PC-3 (cell line): ENCODE measurements around the gene GGNBP2. TPM values are rescaled to one million over a fixed set of nuclear protein-coding genes. Genes with fewer than 3 reads are reported as not detected.

Experiments
- ATAC-seq: fragments of 200-7000 bp; cut with Tn5 transposase; 2 replicates; pipeline ENCODE4 v1.9.1; 2020; ENCODE audit warnings: mild to moderate bottlenecking, moderate library complexity
- BruUV-seq: library from RNA; stranded (reverse); fragments of 400-500 nt; replicated peaks from 2 replicates; lab custom pipeline; 2021; lab: Mats Ljungman, UMichigan
- CTCF ChIA-PET: fragments of 300-600 bp; sonication (Branson Sonifier 250); formaldehyde crosslinking; loops from one replicate; lab custom pipeline; 2022; ENCODE audit warnings: antibody characterized with exemption; lab: Charles Lee
- POLR2A ChIA-PET: fragments of 300-600 bp; sonication (Branson Sonifier 250); formaldehyde crosslinking; loops from one replicate; lab custom pipeline; 2022; ENCODE audit warnings: antibody characterized with exemption; ENCODE audit not compliant: unreplicated experiment; lab: Charles Lee
- DNase-seq: peaks from one replicate; pipeline ENCODE4 v3.0.0-alpha.2; 2015
- H2AFZ ChIP-seq: fragments of 300-600 bp; sonication (generic); 2 replicates; pipeline ENCODE4 v1.6.0; 2016; ENCODE audit warnings: antibody characterized with exemption, low read length
- H3F3A ChIP-seq: fragments of 300-600 bp; sonication (generic); one replicate; pipeline ENCODE4 v1.6.0; 2017; ENCODE audit warnings: antibody characterized with exemption, low read length, control low read depth, mild to moderate bottlenecking; ENCODE audit not compliant: unreplicated experiment
- H3K27ac ChIP-seq: fragments of 300-600 bp; sonication (generic); 2 replicates; pipeline ENCODE4 v1.5.1; 2016; ENCODE audit warnings: mild to moderate bottlenecking, low read length
- H3K27me3 ChIP-seq: fragments of 300-600 bp; sonication (generic); 2 replicates; pipeline ENCODE4 v1.6.1; 2016; ENCODE audit warnings: low read length, mixed read lengths
- H3K36me3 ChIP-seq: fragments of 300-600 bp; sonication (generic); 2 replicates; pipeline ENCODE4 v1.6.1; 2016; ENCODE audit warnings: low read depth, mixed run types, low read length, mixed read lengths
- H3K4me1 ChIP-seq: fragments of 300-600 bp; sonication (generic); 2 replicates; pipeline ENCODE4 v1.5.1; 2016; ENCODE audit warnings: low read length; ENCODE audit not compliant: insufficient read depth
- H3K4me2 ChIP-seq: fragments of 300-600 bp; sonication (generic); 2 replicates; pipeline ENCODE4 v1.6.0; 2016; ENCODE audit warnings: low read length
- H3K4me3 ChIP-seq: fragments of 300-600 bp; sonication (generic); 2 replicates; pipeline ENCODE4 v1.5.1; 2016; ENCODE audit warnings: mild to moderate bottlenecking, low read length, mixed read lengths
- H3K79me2 ChIP-seq: fragments of 300-600 bp; sonication (generic); 2 replicates; pipeline ENCODE4 v1.6.1; 2017; ENCODE audit warnings: low read length, mixed read lengths
- H3K9ac ChIP-seq: fragments of 300-600 bp; sonication (generic); 2 replicates; pipeline ENCODE4 v1.6.0; 2016; ENCODE audit warnings: mild to moderate bottlenecking, low read length
- H3K9me2 ChIP-seq: fragments of 300-600 bp; sonication (generic); replicated peaks from 2 replicates; pipeline ENCODE4 v1.6.1; 2016; ENCODE audit warnings: mixed run types, low read length, mixed read lengths
- H3K9me3 ChIP-seq: fragments of 300-600 bp; sonication (generic); 2 replicates; pipeline ENCODE4 v1.6.1; 2016; ENCODE audit warnings: low read length, mixed read lengths
- H4K20me1 ChIP-seq: fragments of 300-600 bp; sonication (generic); 2 replicates; pipeline ENCODE4 v1.6.1; 2016; ENCODE audit warnings: low read length, mixed read lengths
- CTCF ChIP-seq: fragments of 300-600 bp; sonication (generic); conservative IDR thresholded peaks from 2 replicates; pipeline ENCODE4 v1.5.1; 2017; ENCODE audit warnings: antibody characterized with exemption, low read depth, mild to moderate bottlenecking, low read length
- EZH2 ChIP-seq: fragments of 300-600 bp; sonication (generic); IDR thresholded peaks from one replicate; pipeline ENCODE4 v1.6.1; 2017; ENCODE audit warnings: antibody characterized with exemption, mild to moderate bottlenecking, low read length; ENCODE audit not compliant: unreplicated experiment
- EZH2phosphoT487 ChIP-seq: fragments of 300-600 bp; sonication (generic); IDR thresholded peaks from 2 replicates; pipeline ENCODE4 v1.6.1; 2018; ENCODE audit warnings: mild to moderate bottlenecking, antibody characterized with exemption, low read length, borderline replicate concordance
- intact Hi-C: fragments of 100-400 bp; cut with micrococcal nuclease; formaldehyde crosslinking; loops from 2 replicates; pipeline ENCODE4 v1.9.0; 2023
- total RNA-seq: library from RNA; depleted of rRNA; stranded (reverse); fragments of >200 nt; gene quantifications from 2 replicates; pipeline ENCODE4 v1.2.3, GENCODE V29; 2014

The GGNBP2 gene
- total RNA-seq, 1 experiment from 2014 or later, result 33.0 TPM

DNA sequence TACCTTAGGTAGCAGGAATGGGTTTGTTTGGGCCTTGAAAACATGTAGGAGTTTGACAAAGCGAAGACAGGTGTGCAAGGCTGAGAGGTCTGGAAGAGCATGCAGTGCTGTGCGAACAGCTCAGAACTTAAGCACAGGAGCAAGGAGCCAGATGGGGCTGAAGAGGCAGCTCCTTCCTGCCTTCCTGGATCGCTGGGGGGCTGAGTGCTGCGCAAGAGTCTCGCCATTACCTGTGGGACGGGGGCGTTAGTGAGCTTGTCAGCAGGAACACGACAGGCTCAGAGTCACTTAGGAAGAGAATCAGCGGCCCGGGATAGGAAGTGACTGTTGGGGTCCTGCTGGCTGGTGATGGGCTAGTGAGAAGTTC lies 56.2 kb downstream of the GGNBP2 start:
- H3K4me3 ChIP-seq, result peak overlapping the region; percentile 80; the same call in 1 of the 2 replicates

DNA sequence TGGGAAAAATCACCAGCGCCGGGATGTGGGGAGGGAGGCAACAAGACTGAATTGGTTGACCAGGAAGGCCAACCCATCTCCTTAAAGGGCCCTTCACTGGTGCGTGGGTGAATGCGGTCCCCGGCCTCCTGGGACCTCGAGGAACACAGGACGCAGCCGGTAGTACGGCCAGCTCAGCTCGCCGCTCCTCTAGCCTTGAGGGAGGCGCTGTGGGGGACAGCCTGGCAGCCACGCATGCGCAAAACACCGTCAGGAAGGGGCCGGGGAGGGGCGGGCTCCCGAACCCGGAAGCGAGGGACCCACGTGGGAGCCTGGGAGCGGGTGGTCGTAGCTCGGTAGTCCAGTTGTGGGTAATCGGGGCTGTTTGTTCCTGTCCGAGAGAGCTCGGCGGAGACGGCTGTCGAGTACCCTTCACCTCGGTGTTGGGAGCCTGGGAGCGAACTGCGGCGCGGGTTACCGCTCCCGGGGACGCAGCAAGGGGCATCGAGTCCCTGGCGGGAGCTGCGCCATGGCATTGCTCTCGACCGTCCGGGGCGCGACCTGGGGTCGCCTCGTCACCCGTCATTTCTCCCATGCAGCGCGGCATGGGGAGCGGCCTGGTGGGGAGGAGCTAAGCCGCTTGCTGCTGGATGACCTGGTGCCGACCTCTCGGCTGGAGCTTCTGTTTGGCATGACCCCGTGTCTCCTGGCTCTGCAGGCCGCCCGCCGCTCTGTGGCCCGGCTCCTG lies 56.7 kb downstream of the GGNBP2 start, which contains the start of gene MRM1:
Gene MRM1, plus strand, starts transcription at position 281 of the 727 bp plus-strand sequence. Its CDS starts 228 bp downstream, at position 509.
- no peak for TF ChIP-seq CTCF
- TF ChIP-seq EZH2phosphoT487, result no peak
- TF ChIP-seq EZH2, result no peak
- H4K20me1 ChIP-seq, result no peaks in the 10 kb centered on the region
- H3F3A ChIP-seq, result no peaks in the 10 kb centered on the region
- peak within 1 kb of the TSS; percentile 80 for H3K4me3 ChIP-seq
- H3K79me2 ChIP-seq, result peaks cover 39% of the 10 kb centered on the region
- intact Hi-C loops, result no loop called here
- peak within 1 kb of the TSS; percentile 78 for H2AFZ ChIP-seq
- H3K9me3 ChIP-seq, result no peaks in the 10 kb centered on the region
- H3K36me3 ChIP-seq, result no peaks in the 10 kb centered on the region
- H3K9me2 ChIP-seq, result no peaks in the 10 kb centered on the region
- TSS peak; percentile 47 for BruUV-seq
- peak within 1 kb of the TSS; percentile 68 for H3K27ac ChIP-seq
- H3K4me2 ChIP-seq, result peak within 1 kb of the TSS; percentile 99
- ChIA-PET POLR2A (interaction anchor here (0.6 to 0.7 kb wide), 2 partner anchors 17 to 579 kb away, joined by 3 to 4 read pairs; no protein-coding TSS in a partner anchor), CTCF (no interaction called here)
- peak within 1 kb of the TSS; percentile 98 for H3K9ac ChIP-seq
- ATAC-seq (peak; percentile 87), DNase-seq (peak; percentile 87)
- no peaks in the 10 kb centered on the region for H3K27me3 ChIP-seq
- peaks cover 6% of the 10 kb centered on the region for H3K4me1 ChIP-seq

More for the DNA sequence above, 56.2 kb downstream of the GGNBP2 start:
- Histone ChIP-seq H3K9ac (peak overlapping the region; percentile 98), H3K4me1 (peaks cover 6% of the 10 kb centered on the region), H2AFZ (peak overlapping the region; percentile 78), H3K36me3 (no peaks in the 10 kb centered on the region), H3K27me3 (no peaks in the 10 kb centered on the region), H3K79me2 (peaks cover 37% of the 10 kb centered on the region), H3K27ac (no peak overlapping the region), H3K4me2 (peak overlapping the region; percentile 99), H3K9me3 (no peaks in the 10 kb centered on the region), H3K9me2 (no peaks in the 10 kb centered on the region), H3F3A (no peaks in the 10 kb centered on the region), H4K20me1 (no peaks in the 10 kb centered on the region)
- BruUV-seq, result TSS peak; percentile 93
- ATAC-seq, result no peak
- CTCF ChIA-PET, result no interaction called here
- POLR2A ChIA-PET, result no interaction called here
- DNase-seq, result no peak
- TF ChIP-seq CTCF (no peak), EZH2phosphoT487 (no peak), EZH2 (no peak)
- intact Hi-C loops, result no loop called here
